DMS79 (cell line): ENCODE results near the gene RASSF4.

ENCODE experiments used
- DNase-seq: peaks from one replicate; lab custom pipeline; 2025; lab: John Stamatoyannopoulos, UW

RASSF4 gene

DNA sequence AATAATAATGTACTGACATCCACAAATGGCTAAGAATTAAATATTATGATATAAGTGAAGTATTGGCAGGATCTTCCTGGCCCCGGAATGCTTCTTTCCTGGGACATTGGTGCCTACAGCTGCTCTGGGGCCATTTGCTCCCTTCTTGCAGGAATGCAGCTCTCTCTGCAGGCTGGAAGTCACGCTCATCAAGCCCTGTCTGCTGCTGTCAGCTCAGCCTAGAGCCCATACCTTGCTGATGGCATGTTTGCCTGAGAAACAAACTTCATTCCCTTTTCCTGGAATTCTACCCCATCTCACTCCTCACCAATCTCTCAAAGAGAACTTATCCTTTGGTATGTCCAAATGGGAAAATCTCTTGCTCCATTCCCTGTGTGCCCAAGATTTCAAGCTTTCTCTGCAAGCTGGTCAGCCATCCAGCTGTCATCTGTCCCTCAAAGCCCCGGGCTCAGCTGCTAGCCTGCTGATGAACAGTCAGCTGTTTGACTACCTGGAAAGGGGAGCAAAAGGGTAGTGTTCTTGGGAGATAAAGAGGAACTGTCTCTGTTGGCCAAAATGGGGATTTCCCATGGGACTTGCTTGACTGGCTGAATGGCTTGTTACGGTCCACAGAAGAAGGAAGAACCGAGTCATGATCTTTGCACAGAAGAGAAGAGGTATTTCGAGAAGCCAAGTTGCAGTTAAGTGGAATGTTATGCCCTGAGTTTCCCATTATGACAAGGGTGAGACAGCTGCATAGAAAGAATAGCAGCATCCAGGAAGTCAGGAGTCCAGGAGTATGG, 12.0 kb upstream of the RASSF4 start:
- DNase-seq = no peak

DNA sequence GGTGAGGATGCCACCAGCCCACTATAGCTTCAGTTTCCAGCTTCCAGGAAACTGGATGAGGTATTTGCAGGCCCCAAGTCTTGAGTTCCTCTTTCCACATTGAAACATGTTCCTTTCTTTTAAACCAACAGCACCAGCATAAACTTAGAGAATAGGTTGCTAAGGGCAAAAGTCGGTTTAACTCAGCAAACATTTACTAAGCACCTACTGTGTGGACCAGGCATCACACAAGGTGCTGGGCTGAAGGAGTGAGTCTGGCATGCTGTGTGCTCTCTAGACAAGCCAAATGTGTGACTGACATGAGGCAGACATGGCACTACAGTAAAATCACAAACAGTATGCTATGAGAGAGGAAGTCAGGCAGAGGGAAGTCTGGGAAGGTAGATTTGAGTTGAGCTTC, 11.0 kb upstream of the RASSF4 start:
- no peak for DNase-seq

DNA sequence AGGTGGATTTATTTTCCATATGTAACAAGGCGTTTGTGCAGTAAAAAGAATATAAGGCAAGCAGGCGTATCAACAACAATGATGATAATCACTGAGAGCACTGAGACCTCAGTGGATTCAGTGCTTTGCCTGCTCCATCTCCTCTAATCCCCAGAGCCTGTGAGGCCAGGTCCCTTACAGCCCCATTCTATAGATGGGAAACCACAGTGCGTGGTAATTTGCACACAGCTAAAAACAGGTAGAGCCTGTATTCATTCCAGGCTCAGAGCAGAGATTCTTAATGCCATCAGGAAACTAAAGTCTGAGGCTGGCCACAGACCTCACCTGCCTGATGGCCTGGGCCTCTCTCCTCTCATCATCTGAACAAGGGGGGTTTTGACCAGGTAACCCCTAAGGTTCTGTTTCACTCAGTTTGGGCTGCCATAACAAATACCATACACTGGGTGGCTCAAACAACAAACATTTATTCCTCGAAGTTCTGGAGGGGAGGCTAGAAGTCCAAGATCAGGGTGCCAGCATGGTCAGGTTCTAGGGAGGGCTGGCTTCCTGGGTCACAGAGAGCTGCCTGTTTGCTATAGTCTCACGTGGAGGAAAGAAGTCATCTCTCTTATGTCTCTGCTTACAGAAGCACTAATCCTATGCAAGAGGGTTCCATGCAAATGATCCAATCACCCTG, 10.3 kb upstream of the RASSF4 start:
- DNase-seq = no peak

DNA sequence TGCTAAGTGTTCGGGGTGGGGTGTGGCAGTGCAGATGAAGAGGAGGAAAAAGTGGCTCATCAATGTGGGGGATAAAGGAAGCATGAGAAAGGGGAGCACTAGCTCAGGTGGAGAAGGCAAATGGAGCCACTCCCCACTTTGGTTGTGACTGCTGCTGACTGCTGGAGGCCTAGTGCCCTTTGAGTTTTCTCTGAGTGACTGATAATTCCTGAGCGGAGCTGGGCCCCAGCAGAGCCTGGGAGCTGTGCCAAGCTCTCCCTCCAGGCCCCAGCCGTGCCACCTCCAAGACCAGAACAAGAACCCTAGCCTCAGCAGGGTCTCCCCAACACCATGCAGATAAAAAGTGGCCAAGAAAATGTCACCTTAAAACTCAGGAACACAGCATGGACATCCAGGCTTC, 9.7 kb upstream of the RASSF4 start:
- no peak for DNase-seq

DNA sequence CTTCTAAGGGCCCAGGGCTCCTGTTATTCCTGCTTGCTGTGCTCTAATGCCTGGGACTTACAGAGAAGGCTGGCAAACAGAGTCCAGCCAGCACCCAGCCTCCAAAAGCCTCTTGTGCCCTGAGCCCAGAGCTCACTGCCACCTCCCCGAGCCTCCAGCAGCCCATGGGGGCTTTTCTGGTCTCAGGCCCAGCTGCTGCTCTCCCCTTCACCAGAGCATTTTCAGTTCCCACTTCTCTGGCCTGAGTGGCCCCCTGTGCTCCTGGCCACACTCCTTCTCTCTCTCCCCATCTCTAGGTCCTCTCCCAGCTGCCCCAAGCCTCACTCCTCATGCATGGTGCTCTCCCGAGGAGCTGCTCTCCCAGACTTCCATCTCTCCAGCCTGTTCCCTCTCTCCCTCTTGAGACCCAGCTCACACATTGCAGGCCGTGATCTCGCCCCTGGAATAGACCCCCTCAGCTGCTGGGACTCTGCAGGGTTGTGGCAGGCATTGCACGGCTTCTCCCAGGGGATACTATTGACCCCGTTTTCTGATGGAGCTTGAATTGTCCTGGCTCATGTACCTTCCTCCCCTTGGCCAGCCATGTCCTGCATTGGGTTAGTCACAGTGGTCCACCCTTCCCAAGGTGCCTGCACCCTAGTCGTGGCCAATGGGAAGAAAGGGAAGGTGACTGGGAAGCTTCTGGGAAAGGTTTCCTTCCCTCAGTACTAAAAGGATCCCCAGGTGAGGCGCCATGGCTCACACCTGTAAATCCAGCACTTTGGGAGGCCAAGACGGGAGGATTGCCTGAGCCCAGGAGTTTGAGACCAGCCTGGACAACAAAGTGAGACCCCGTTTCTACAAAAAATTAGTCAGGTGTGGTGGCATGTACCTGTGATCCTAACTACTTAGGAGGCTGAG, 9.0 kb upstream of the RASSF4 start:
- no peak for DNase-seq

DNA sequence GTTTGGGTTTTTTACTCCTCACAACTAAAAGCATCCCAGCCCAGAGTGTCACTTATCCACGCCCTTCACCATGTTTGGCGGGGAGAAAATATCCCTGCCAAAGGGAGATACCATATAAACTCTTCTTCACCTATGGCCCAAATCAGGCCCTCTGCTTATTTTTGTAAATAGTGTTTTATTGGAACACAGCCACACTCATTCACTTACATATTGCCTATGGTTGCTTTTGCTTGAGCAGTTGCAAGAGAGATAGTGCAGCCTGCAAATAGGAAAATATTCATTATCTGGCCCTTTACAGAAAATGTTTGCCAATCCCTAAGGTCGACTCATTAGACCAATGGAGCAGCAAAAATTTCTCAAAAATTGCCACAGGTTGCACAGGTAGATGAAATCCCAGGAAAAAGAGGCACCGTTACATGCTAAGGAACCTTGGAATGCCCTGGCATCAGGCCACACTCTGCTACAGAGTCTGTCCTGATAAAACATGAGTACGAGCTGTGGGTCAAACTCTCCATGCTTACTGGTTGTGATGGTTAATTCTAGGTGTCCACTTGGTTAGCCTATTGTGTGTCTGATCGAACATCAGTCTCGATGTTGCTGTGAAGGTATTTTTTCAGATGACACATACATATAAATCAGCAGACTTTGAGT, 7.9 kb upstream of the RASSF4 start:
- DNase-seq = no peak

DNA sequence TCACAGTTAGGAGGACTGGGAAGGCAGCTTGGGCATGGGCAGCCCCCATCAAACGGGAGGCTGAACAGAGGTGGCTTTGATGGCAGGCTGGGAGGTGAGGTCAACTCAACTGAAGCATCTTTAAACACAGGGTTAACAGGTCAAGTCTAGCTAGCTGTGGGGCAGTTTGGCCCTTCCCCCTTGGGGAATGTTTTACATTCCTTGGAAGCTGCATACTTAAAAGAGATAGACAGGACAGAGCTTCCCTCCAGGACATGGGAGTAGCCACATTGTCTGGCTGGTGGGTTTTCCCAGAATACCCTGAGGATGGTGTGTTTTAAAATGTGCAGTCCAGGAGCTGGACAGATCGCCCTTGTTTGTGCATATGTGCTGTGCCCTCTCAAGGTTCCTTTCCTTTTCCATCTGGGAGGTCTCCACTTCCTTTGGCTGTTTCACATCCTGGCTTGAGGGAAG, 6.8 kb upstream of the RASSF4 start:
- no peak for DNase-seq

DNA sequence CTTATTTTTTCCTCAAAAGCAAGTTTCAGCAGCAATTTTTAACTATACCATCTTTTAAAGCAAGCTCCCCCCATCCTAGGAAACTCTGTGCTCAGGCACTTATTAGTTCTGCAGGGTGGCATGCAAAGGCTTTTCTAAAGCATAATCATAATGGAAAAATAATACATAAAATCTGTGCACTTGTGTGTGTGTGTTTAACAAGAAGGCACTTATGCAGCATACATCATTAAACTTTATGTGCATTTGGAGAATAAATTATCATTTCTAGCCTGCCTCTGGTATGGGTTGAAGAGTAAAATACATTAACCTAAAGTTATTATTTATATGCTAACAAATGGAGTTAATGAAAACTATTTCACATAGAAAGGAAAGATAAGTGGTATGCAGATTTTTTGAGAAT, 5.6 kb upstream of the RASSF4 start:
- no peak for DNase-seq

DNA sequence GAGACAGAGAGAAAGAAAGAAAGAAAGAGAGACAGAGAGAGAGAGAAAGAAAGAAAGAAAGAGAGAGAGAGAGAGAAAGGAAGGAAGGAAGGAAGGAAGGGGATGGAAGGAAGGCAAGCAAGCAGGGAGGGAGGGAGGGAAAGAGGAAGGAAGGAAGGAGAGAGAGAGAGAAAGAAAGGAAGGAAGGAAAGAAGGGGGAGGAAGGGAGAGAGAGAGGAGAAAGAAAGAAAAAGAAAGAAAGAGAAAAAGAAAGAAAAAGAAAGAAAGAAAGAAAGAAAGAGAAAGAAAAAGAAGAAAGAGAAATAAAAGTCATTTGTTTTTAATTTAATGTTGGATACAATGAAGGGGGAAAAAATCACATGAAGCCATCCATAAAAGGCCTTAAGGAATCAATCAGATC, 4.6 kb upstream of the RASSF4 start:
- no peak for DNase-seq

DNA sequence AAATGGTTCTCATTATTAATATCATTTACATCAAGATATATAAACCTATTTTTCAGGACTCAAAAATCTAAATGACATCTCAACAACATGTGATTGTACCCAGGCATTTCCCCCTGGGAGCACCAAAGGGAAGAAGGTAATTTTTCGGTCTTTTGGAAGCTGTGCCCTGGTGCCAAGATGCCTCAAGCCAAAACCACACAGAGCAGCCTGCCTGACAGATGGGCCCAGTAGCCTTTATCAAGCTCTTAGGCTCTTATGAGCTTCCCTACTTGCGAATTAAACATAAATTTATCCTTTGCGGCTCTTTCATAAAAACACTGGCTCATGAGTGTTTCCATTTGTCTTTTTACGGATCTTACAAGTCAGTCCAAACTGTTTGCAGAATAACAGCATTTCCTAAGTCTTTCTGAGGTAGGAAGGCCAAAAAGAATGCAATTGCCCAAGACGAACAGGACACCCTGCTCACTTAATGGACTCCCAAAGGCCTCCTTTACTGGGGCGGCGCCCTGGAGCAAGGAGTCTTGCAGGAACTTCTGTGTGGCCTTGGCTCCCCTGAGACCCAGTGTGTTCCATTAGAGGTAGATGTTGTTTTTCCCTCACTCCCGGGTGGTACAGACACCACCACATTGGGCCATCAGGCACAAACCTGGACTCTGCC, 4.1 kb upstream of the RASSF4 start:
- DNase-seq = no peak

DNA sequence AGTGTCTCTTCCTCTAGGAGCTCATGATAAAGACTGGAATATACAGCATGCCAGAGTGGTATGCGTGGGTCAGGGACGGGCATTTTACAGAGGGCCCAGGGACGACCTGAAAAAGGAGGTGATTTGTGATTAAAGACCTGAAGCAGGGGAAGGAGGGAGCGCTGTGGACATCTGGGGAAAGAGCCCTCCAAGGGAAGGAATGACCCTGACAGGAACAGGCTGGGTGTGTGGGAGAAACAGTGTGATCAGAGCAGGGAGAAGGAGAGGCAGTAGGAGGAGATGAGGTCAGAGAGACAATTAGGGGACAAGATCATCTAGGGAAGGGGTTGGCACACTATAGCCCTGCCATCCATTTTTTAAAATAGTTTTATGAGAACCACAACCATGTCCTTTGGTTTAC, 3.4 kb upstream of the RASSF4 start:
- no peak for DNase-seq

DNA sequence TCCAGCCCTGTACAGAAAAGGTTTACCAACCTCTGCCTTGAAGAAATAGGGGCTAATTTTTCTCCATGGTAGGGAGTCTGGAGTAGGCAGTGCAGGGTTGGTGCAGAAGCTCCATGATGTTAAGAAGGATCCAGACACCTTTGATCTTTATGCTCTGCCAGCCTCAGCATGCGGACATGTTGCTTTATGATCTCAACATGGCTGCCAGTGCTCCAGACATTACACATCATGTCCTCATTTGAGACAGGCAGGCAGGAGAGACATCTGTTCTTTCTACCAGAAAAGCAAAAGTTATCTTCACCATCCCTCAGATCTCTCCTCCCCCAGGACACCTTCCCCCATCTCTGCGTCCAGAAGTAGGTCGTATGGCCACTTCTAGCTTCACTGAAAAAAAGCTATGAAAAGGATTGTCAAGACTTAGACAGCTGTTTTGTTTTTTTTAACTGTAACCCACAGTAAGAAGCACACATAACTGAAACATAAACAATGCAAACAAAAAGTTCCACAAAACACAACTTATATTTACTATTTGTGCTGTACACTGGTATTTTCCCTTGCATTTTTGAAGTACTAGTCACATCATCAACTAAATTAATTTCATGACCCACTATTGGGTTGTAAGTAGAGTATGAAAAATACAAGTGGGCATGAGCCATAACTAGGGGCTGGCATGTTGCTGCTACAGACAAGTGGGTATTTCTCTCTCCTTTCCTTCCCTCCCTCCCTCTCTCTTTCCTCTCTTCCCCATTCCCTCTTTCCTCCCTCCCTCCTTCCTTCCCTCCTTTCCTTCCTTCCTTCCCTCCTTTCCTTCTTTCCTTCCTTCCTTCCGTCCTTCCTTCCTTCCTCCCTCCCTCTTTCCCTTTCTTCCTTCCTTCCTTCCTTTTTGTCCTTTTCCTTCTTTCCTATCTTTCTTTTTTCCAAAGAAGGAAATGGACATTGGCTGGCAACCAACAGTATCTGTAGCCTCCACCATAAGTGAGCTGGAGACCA, 2.6 kb upstream of the RASSF4 start:
- no peak for DNase-seq

DNA sequence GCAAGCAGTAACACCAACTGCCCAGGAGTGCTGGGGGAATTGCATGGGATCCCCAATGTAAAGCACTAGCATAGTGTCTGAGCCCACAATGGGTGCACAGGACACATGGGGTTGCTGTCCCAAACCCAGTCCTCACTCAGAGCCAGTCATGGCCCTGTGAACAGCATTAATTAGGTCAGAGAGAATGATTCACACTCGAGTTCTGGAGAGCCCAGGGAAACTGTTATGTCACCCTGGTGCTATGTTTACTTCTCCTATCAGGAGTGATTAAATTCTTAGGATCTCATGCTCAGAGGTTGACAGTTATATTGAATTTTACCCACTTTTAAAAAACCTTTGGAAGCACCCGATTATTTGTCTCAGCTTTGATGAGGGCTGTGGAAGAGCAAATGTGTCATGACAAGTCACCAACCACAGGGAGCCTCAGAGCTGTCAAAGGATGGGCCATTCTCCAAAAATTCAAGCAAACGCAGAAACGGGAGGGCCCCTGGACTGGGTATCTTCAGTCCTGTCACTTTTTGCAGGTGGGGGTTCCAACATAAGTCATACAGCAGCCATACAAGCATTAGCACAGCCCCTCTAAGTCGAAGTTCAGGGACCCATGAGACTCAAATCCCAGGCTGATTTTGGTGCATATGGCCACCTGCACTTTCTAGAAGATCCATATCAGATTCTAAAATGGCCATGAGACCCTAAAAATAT, 1.3 kb upstream of the RASSF4 start:
- DNase-seq = no peak

DNA sequence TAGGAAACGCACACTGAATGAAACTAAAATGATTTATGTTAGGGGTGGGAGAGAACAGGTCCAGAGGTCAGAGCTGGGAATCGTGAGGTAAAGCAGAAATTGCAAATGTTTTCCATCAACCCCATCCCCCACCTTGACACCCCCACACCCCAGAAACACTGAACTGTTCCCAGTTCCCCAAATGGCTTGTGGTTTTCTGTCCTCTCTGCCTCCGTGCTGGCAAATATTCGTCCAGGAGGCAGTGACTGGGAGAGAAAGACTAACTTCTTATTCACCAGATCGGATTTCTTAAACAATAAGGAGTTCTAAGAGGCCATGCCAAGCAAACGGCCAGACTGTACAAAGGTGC, 730 bp upstream of the RASSF4 start:
- DNase-seq = no peak

DNA sequence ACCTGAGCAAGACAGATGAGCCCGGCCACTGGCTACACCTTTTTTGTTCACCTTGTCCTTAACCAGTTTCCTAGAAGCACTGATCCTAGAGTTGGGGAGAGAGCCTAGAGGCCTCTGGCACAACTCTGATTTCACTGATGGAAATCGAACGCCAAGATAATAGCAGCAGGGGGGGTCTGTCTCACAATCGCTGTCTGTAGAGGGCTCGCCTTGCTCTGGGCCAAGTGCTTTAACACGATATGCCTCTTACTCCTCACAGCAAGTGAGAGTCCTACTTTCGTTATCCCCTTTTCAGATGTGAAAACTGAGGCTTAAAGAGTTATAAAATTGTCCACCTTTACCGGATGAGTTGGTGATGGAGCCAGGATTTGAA, 472 bp downstream of the RASSF4 start:
- DNase-seq = no peak

DNA sequence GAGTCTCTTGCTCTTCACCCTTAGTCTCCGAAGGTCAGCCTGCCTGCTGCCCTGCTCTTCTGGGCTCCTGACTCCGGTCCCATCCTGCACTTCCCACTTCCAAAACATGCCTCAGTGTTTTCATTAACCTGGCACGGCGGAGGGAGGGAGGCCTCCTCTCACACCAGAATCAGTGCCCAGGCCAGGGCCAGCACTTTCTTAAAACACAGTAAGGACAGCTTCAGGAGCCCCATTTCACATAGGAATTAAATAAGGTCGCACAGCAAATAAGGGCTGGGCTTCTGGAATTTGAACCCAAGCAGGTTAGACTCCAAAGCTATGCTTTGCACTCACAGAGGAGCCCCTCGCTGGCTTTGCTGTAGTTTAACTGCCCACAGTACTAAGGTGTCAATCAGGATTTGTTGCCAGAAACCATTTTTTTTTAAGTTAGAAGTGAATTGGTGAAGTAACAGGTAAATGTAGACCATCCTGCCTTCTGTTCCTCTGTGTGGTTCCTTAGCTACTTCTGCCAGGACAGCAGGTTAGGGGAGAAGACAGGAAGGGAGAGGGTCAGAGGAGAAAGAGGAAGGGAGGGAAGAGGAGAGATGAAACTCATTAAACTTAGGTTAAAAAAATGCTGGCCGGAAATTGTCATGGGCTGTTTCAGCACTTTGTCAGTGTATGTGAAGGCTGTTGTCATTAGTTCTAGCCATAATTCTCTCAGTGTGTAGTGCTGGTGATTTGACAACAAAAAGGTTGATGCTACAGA, 1.1 kb downstream of the RASSF4 start:
- no peak for DNase-seq

DNA sequence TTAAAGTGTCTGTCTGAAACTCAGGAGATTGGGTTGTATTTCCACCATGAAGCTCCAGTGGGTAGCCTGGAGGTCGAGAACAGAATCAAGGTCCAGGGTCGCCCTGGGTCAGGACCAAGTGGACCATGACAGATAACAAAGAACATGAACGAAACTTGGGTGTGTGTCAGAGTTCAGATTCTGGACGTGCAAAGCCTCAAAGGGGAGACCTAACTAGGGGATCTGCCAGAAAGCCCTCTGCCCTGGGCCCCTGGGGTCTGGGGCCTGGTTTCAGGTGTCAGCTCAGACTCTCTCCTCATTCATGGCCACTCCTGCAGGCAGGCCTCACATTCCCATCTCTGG, 1.6 kb downstream of the RASSF4 start:
- DNase-seq = no peak

DNA sequence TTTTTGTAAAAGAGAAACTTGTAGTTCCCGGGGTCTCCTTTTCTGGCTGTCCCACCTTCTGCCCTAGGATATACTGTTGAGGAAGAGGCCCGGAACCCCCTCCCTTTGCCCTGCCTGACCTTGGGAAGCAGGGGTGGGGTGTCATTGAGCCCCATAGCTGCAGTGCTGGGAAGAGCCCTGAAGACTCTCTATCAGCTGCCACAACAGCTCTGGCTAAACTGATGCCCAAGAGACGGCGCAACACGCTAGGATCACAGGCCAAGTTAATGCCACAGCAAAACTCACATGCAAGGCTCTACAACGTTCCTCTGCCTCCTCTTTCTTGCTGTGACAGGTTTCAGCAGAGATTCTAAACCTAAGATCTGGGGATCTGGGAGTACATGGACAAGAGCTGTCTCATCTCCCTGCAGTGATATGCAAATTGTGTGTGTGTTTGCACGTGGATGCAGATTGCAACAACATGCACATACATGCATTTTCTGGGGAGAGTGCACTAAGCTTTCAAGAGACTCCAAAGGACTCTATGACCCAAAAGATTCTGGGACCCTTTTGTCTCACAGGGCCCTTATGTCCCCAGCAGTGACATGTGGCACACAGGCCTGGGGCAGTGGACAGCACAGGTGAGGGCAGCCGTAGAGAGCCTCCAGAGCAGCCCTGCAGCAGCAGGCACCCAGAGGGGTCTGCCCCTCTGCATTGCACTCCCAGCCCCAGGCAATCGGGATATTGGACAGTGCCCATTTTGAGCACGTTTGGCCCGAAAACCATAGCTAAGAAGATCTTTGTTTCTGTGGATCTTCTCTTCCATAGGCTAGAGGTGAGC, 2.5 kb downstream of the RASSF4 start:
- no peak for DNase-seq
